BLaER1 (cell line): ENCODE results near the gene IZUMO4.

Experiments
- H3K27ac ChIP-seq: shearing (Covaris generic); formaldehyde crosslinking; 2 replicates; pipeline ENCODE4 v1.8.1; 2022
- H3K27me3 ChIP-seq: shearing (Covaris generic); formaldehyde crosslinking; 2 replicates; pipeline ENCODE4 v1.8.1; 2022
- H3K36me3 ChIP-seq: shearing (Covaris generic); formaldehyde crosslinking; 2 replicates; pipeline ENCODE4 v1.8.1; 2022
- H3K4me1 ChIP-seq: shearing (Covaris generic); formaldehyde crosslinking; 2 replicates; pipeline ENCODE4 v1.8.1; 2022
- H3K4me2 ChIP-seq: shearing (Covaris generic); formaldehyde crosslinking; 2 replicates; pipeline ENCODE4 v1.8.1; 2022
- H3K4me3 ChIP-seq: shearing (Covaris generic); formaldehyde crosslinking; 2 replicates; pipeline ENCODE4 v1.8.1; 2022
- H3K9ac ChIP-seq: shearing (Covaris generic); formaldehyde crosslinking; 2 replicates; pipeline ENCODE4 v1.8.1; 2022
- H3K9me3 ChIP-seq: shearing (Covaris generic); formaldehyde crosslinking; 2 replicates; pipeline ENCODE4 v1.8.1; 2022
- H4K20me1 ChIP-seq: shearing (Covaris generic); formaldehyde crosslinking; 2 replicates; pipeline ENCODE4 v1.8.1; 2022
- Cebpa-rat ChIP-seq: shearing (Covaris generic); IDR thresholded peaks from 2 replicates; pipeline ENCODE4 v1.8.1; 2022

IZUMO4 gene

GRCh38 chr19:2103045-2103707, 6.5 kb downstream of the IZUMO4 start:
- peaks cover 75% of the 10 kb centered on the region for H4K20me1 ChIP-seq
- no peak overlapping the region for H3K4me3 ChIP-seq
- H3K4me1 ChIP-seq, result peaks cover 31% of the 10 kb centered on the region
- no peak overlapping the region for H3K9ac ChIP-seq
- no peak overlapping the region for H3K4me2 ChIP-seq
- no peak overlapping the region for H3K27ac ChIP-seq
- H3K27me3 ChIP-seq, result no peaks in the 10 kb centered on the region
- H3K36me3 ChIP-seq, result peaks cover 74% of the 10 kb centered on the region
- H3K9me3 ChIP-seq, result peaks cover 26% of the 10 kb centered on the region
- TF ChIP-seq Cebpa-rat, result no peak

GRCh38 chr19:2108251-2109016, 11.7 kb downstream of the IZUMO4 start:
- Histone ChIP-seq H4K20me1 (peaks cover 89% of the 10 kb centered on the region), H3K36me3 (peaks cover 85% of the 10 kb centered on the region), H3K4me2 (peak overlapping the region; percentile 80), H3K27me3 (no peaks in the 10 kb centered on the region), H3K27ac (no peak overlapping the region), H3K4me1 (peaks cover 69% of the 10 kb centered on the region), H3K9me3 (peaks cover 26% of the 10 kb centered on the region), H3K9ac (peak overlapping the region; percentile 20; the same call in 1 of the 2 replicates), H3K4me3 (no peak overlapping the region)
- TF ChIP-seq Cebpa-rat, result no peak

GRCh38 chr19:2109046-2109864, 12.5 kb downstream of the IZUMO4 start:
- no peak for TF ChIP-seq Cebpa-rat
- Histone ChIP-seq H3K4me2 (peak overlapping the region; percentile 80), H3K9ac (0 out of 2 replicates have a peak overlapping the region, but pooled peaks have one; percentile 20), H3K36me3 (peaks cover 85% of the 10 kb centered on the region), H4K20me1 (peaks cover 89% of the 10 kb centered on the region), H3K9me3 (peaks cover 23% of the 10 kb centered on the region), H3K4me1 (peaks cover 75% of the 10 kb centered on the region), H3K27ac (no peak overlapping the region), H3K4me3 (no peak overlapping the region), H3K27me3 (no peaks in the 10 kb centered on the region)

- peaks cover 82% of the 10 kb centered on the region for H3K4me1 ChIP-seq
- peaks cover 7% of the 10 kb centered on the region for H3K9me3 ChIP-seq
- no peak overlapping the region for H3K4me3 ChIP-seq
- no peaks in the 10 kb centered on the region for H3K27me3 ChIP-seq
- peaks cover 99% of the 10 kb centered on the region for H4K20me1 ChIP-seq
- no peak overlapping the region for H3K4me2 ChIP-seq
- no peak for TF ChIP-seq Cebpa-rat
- no peak overlapping the region for H3K9ac ChIP-seq
- no peak overlapping the region for H3K27ac ChIP-seq
- H3K36me3 ChIP-seq, result peaks cover 84% of the 10 kb centered on the region
Measured at GRCh38 chr19:2110822-2111221, 14.1 kb downstream of the IZUMO4 start.

- Histone ChIP-seq H3K27ac (no peak overlapping the region), H3K4me1 (peaks cover 76% of the 10 kb centered on the region), H3K36me3 (peaks cover 84% of the 10 kb centered on the region)
Measured at GRCh38 chr19:2111425-2111824, 14.7 kb downstream of the IZUMO4 start.

GRCh38 chr19:2111886-2112285, 15.2 kb downstream of the IZUMO4 start:
- Histone ChIP-seq H3K4me2 (no peak overlapping the region), H3K9ac (no peak overlapping the region), H3K27ac (no peak overlapping the region), H3K9me3 (no peaks in the 10 kb centered on the region), H3K4me3 (no peak overlapping the region), H4K20me1 (peaks cover 100% of the 10 kb centered on the region), H3K4me1 (peaks cover 71% of the 10 kb centered on the region), H3K36me3 (peaks cover 86% of the 10 kb centered on the region), H3K27me3 (no peaks in the 10 kb centered on the region)
- no peak for TF ChIP-seq Cebpa-rat

More at GRCh38 chr19:2111425-2111824, 14.7 kb downstream of the IZUMO4 start:
- TF ChIP-seq Cebpa-rat, result no peak
- Histone ChIP-seq H3K9ac (no peak overlapping the region), H3K27me3 (no peaks in the 10 kb centered on the region), H4K20me1 (peaks cover 100% of the 10 kb centered on the region), H3K4me3 (no peak overlapping the region), H3K4me2 (no peak overlapping the region), H3K9me3 (peaks cover 1% of the 10 kb centered on the region; the same call in 1 of the 2 replicates)

GRCh38 chr19:2112516-2113320, 16.0 kb downstream of the IZUMO4 start:
- no peak overlapping the region for H3K4me3 ChIP-seq
- peak overlapping the region; percentile 48 for H3K4me2 ChIP-seq
- no peak overlapping the region for H3K9ac ChIP-seq
- H3K9me3 ChIP-seq, result no peaks in the 10 kb centered on the region
- H3K27ac ChIP-seq, result no peak overlapping the region
- H3K36me3 ChIP-seq, result peaks cover 94% of the 10 kb centered on the region
- H3K4me1 ChIP-seq, result peaks cover 63% of the 10 kb centered on the region
- no peak for TF ChIP-seq Cebpa-rat
- H3K27me3 ChIP-seq, result no peaks in the 10 kb centered on the region
- peaks cover 100% of the 10 kb centered on the region for H4K20me1 ChIP-seq

- no peaks in the 10 kb centered on the region for H3K9me3 ChIP-seq
- H3K4me1 ChIP-seq, result peaks cover 54% of the 10 kb centered on the region
- H4K20me1 ChIP-seq, result peaks cover 100% of the 10 kb centered on the region
- peak overlapping the region; percentile 57 for H3K4me2 ChIP-seq
- H3K27me3 ChIP-seq, result no peaks in the 10 kb centered on the region
- no peak for TF ChIP-seq Cebpa-rat
- no peak overlapping the region for H3K9ac ChIP-seq
- no peak overlapping the region for H3K27ac ChIP-seq
- peaks cover 98% of the 10 kb centered on the region for H3K36me3 ChIP-seq
- H3K4me3 ChIP-seq, result no peak overlapping the region
Measured at GRCh38 chr19:2113439-2114211, 16.9 kb downstream of the IZUMO4 start.
